K562 treated with DMSO at 1 percent for 4 hours (cell line): ENCODE measurements around the gene ZNF416. TPM values are rescaled to one million over a fixed set of nuclear protein-coding genes. Genes with fewer than 3 reads are reported as not detected.

Experiments
- total RNA-seq: library from RNA; unstranded; fragments of 300-600 nt; gene quantifications from 2 replicates; pipeline ENCODE4 v1.2.3, GENCODE V29; 2022; ENCODE audit not compliant: insufficient read depth

The ZNF416 gene
- 1.1 TPM in 2 replicates for total RNA-seq

GRCh38 chr19:57578487-57579205 lies at the start of gene ZNF416:
Gene ZNF416, minus strand, starts transcription at chr19:57578911. Its CDS starts 207 bp downstream, at chr19:57578704.

GRCh38 chr19:57613941-57614743 lies 35.4 kb upstream of the ZNF416 start, which contains the start of gene ZNF134:
Gene ZNF134, plus strand, starts transcription at chr19:57614242. Its CDS starts 5,227 bp downstream, at chr19:57619469.

GRCh38 chr19:57599761-57600383 lies 21.2 kb upstream of the ZNF416 start, which contains the start of gene ZNF530:
Gene ZNF530, plus strand, starts transcription at chr19:57599885. Its CDS starts 4,461 bp downstream, at chr19:57604346.

GRCh38 chr19:57583521-57584416 lies 5.1 kb upstream of the ZNF416 start, which contains the start of gene ZIK1:
Gene ZIK1, plus strand, starts transcription at chr19:57584145. Its CDS starts 212 bp downstream, at chr19:57584357.

GRCh38 chr19:57559404-57560025 lies 19.2 kb downstream of the ZNF416 start, which contains the start of gene ZNF550:
Gene ZNF550, minus strand, starts transcription at chr19:57559863. Its CDS starts 181 bp downstream, at chr19:57559682.

GRCh38 chr19:57527136-57527881 lies 51.4 kb downstream of the ZNF416 start, which contains the start of gene ZNF549:
Gene ZNF549, plus strand, starts transcription at chr19:57527356. Its CDS starts 218 bp downstream, at chr19:57527574.

Other genes with a start within 250 kb of the ZNF416 start
- 3.1 and 4.0 TPM in 2 replicates for gene ZNF304, start 227.6 kb downstream of the ZNF416 start, total RNA-seq
- 5.5 and 7.3 TPM in 2 replicates for gene TRAPPC2B, start 215.4 kb downstream of the ZNF416 start, total RNA-seq
- gene ZNF547, start 215.4 kb downstream of the ZNF416 start, total RNA-seq: 0.42 and 1.0 TPM in 2 replicates
- 3.1 and 6.6 TPM in 2 replicates for gene ZNF548, start 189.1 kb downstream of the ZNF416 start, total RNA-seq
- gene ZNF17, start 167.8 kb downstream of the ZNF416 start, total RNA-seq: 0.82 and 1.4 TPM in 2 replicates
- 4.7 and 5.6 TPM in 2 replicates for gene ZNF749, start 143.6 kb downstream of the ZNF416 start, total RNA-seq
- gene VN1R1, start 121.8 kb downstream of the ZNF416 start, total RNA-seq: not detected in 2 replicates
- gene ZNF772, start 101.3 kb downstream of the ZNF416 start, total RNA-seq: 0.24 and 0.67 TPM in 2 replicates
- gene ZNF419, start 91.2 kb downstream of the ZNF416 start, total RNA-seq: 1.6 and 3.4 TPM in 2 replicates
- gene ZNF773, start 79.0 kb downstream of the ZNF416 start, total RNA-seq: 0.31 and 5.2 TPM in 2 replicates
- gene ZNF549, start 51.6 kb downstream of the ZNF416 start, total RNA-seq: 0.29 TPM in 1 of 2 replicates, not detected in the other
- gene ZNF550, start 19.0 kb downstream of the ZNF416 start, total RNA-seq: 2.7 and 6.8 TPM in 2 replicates
- 1.0 TPM in 1 of 2 replicates, not detected in the other for gene ZIK1, start 5.2 kb upstream of the ZNF416 start, total RNA-seq
- gene ZNF530, start 21.0 kb upstream of the ZNF416 start, total RNA-seq: 1.8 and 7.1 TPM in 2 replicates
- 5.9 and 9.4 TPM in 2 replicates for gene ZNF134, start 35.3 kb upstream of the ZNF416 start, total RNA-seq
- 3.6 and 9.4 TPM in 2 replicates for gene ZNF211, start 54.3 kb upstream of the ZNF416 start, total RNA-seq
- not detected in 2 replicates for gene ZSCAN4, start 90.0 kb upstream of the ZNF416 start, total RNA-seq
- 1.8 and 2.2 TPM in 2 replicates for gene ZNF551, start 103.1 kb upstream of the ZNF416 start, total RNA-seq
- not detected in 2 replicates for gene ZNF154, start 130.3 kb upstream of the ZNF416 start, total RNA-seq
- 1.2 and 3.0 TPM in 2 replicates for gene ZNF671, start 148.7 kb upstream of the ZNF416 start, total RNA-seq
- 5.8 and 7.1 TPM in 2 replicates for gene ZNF776, start 167.9 kb upstream of the ZNF416 start, total RNA-seq
- gene ZNF586, start 190.8 kb upstream of the ZNF416 start, total RNA-seq: 1.4 and 1.7 TPM in 2 replicates
- 2.2 and 6.9 TPM in 2 replicates for gene ZNF552, start 236.0 kb upstream of the ZNF416 start, total RNA-seq